H9 (cell line): ENCODE data around the gene ACO1. TPM values are rescaled to one million over a fixed set of nuclear protein-coding genes. Genes with fewer than 3 reads are reported as not detected.

ENCODE experiments used
- DNase-seq: peaks from one replicate; pipeline ENCODE4 v3.0.0-alpha.2; 2017
- H2AFZ ChIP-seq: one replicate; pipeline ENCODE4 v1.6.1; 2013; ENCODE audit warnings: mild to moderate bottlenecking, low read length, control low read depth, moderate library complexity
- H2AK5ac ChIP-seq: 2 replicates; pipeline ENCODE4 v1.6.1; 2013; ENCODE audit warnings: low read length, control low read depth, mixed read lengths; ENCODE audit not compliant: insufficient read length
- H2BK120ac ChIP-seq: one replicate; pipeline ENCODE4 v1.6.1; 2013; ENCODE audit warnings: low read depth, mild to moderate bottlenecking, low read length, control low read depth, inconsistent platforms; ENCODE audit not compliant: poor library complexity, severe bottlenecking
- H2BK12ac ChIP-seq: 2 replicates; pipeline ENCODE4 v1.6.1; 2013; ENCODE audit warnings: low read length, control low read depth, mixed read lengths, low read depth; ENCODE audit not compliant: insufficient read length
- H2BK15ac ChIP-seq: 2 replicates; pipeline ENCODE4 v1.6.1; 2013; ENCODE audit warnings: low read depth, low read length, control low read depth
- H2BK20ac ChIP-seq: one replicate; pipeline ENCODE4 v1.6.1; 2013; ENCODE audit warnings: low read depth, mild to moderate bottlenecking, low read length, control low read depth, inconsistent platforms; ENCODE audit not compliant: poor library complexity, severe bottlenecking
- H2BK5ac ChIP-seq: 2 replicates; pipeline ENCODE4 v1.6.1; 2013; ENCODE audit warnings: low read length, control low read depth, mixed read lengths; ENCODE audit not compliant: insufficient read length
- H3K14ac ChIP-seq: 2 replicates; pipeline ENCODE4 v1.6.1; 2013; ENCODE audit warnings: low read length, control low read depth; ENCODE audit not compliant: insufficient read depth
- H3K18ac ChIP-seq: 2 replicates; pipeline ENCODE4 v1.6.1; 2013; ENCODE audit warnings: low read depth, mild to moderate bottlenecking, mixed read lengths, low read length, control low read depth; ENCODE audit not compliant: insufficient read length
- H3K23ac ChIP-seq: 2 replicates; pipeline ENCODE4 v1.6.1; 2013; ENCODE audit warnings: low read length, control low read depth, mixed read lengths, low read depth; ENCODE audit not compliant: insufficient read length
- H3K23me2 ChIP-seq: 2 replicates; pipeline ENCODE4 v1.6.1; 2013; ENCODE audit warnings: low read depth, mild to moderate bottlenecking, mixed read lengths, low read length, control low read depth; ENCODE audit not compliant: insufficient read length, poor library complexity, severe bottlenecking
- H3K27ac ChIP-seq: 2 replicates; pipeline ENCODE4 v1.5.1; 2013; ENCODE audit warnings: low read length, control low read depth, mixed read lengths, low read depth; ENCODE audit not compliant: insufficient read length
- H3K27me3 ChIP-seq: 2 replicates; pipeline ENCODE4 v1.6.1; 2013; ENCODE audit warnings: low read length, control low read depth, inconsistent platforms; ENCODE audit not compliant: insufficient read depth
- H3K4ac ChIP-seq: 2 replicates; pipeline ENCODE4 v1.6.1; 2013; ENCODE audit warnings: low read depth, mild to moderate bottlenecking, control low read depth, inconsistent platforms, low read length, moderate library complexity
- H3K4me1 ChIP-seq: 2 replicates; pipeline ENCODE4 v1.6.1; 2013; ENCODE audit warnings: low read length, control low read depth, inconsistent platforms; ENCODE audit not compliant: insufficient read depth
- H3K4me2 ChIP-seq: 2 replicates; pipeline ENCODE4 v1.6.1; 2013; ENCODE audit warnings: low read length, control low read depth, mixed read lengths; ENCODE audit not compliant: insufficient read length, insufficient read depth
- H3K56ac ChIP-seq: 2 replicates; pipeline ENCODE4 v1.6.1; 2013; ENCODE audit warnings: low read depth, mild to moderate bottlenecking, mixed read lengths, low read length, control low read depth; ENCODE audit not compliant: insufficient read length
- H3K79me1 ChIP-seq: 2 replicates; pipeline ENCODE4 v1.6.1; 2013; ENCODE audit warnings: low read depth, mild to moderate bottlenecking, moderate library complexity, low read length, control low read depth, inconsistent platforms; ENCODE audit not compliant: insufficient read depth, poor library complexity, severe bottlenecking
- H3K79me2 ChIP-seq: 2 replicates; pipeline ENCODE4 v1.6.1; 2013; ENCODE audit warnings: low read length, control low read depth, inconsistent platforms; ENCODE audit not compliant: insufficient read depth
- H3K9ac ChIP-seq: 2 replicates; pipeline ENCODE4 v1.6.1; 2013; ENCODE audit warnings: low read length, control low read depth, mixed read lengths; ENCODE audit not compliant: insufficient read length; ENCODE audit errors: extremely low read depth
- H3K9me3 ChIP-seq: one replicate; pipeline ENCODE4 v1.6.1; 2013; ENCODE audit warnings: low read depth, low read length, inconsistent platforms; ENCODE audit not compliant: control insufficient read depth
- H3T11ph ChIP-seq: one replicate; pipeline ENCODE4 v1.6.1; 2013; ENCODE audit warnings: mild to moderate bottlenecking, low read length, control low read depth, inconsistent platforms
- H4K20me1 ChIP-seq: one replicate; pipeline ENCODE4 v1.6.1; 2013; ENCODE audit not compliant: control insufficient read depth, insufficient read length, insufficient read depth
- H4K5ac ChIP-seq: 2 replicates; pipeline ENCODE4 v1.6.1; 2013; ENCODE audit warnings: low read depth, mild to moderate bottlenecking, mixed read lengths, low read length, control low read depth; ENCODE audit not compliant: insufficient read length
- H4K8ac ChIP-seq: replicated peaks from 2 replicates; pipeline ENCODE4 v1.6.1; 2013; ENCODE audit warnings: low read length, control low read depth, mixed read lengths, low read depth; ENCODE audit not compliant: insufficient read length
- H4K91ac ChIP-seq: 2 replicates; pipeline ENCODE4 v1.6.1; 2013; ENCODE audit warnings: low read depth, mild to moderate bottlenecking, moderate library complexity, mixed read lengths, low read length, control low read depth; ENCODE audit not compliant: insufficient read length
- H3K27ac Mint-ChIP-seq, 3 experiments: 2 replicates in 2 of 3; 3 replicates in 1 of 3; pipeline ENCODE4 v1.8.0; 2020 to 2021; ENCODE audit warnings: mixed read lengths in 3 of 3, mild to moderate bottlenecking in 1 of 3, moderate library complexity in 1 of 3
- H3K27me3 Mint-ChIP-seq: 2 replicates; pipeline ENCODE4 v1.8.0; 2021; ENCODE audit warnings: low read depth, mild to moderate bottlenecking, moderate library complexity, mixed read lengths
- H3K36me3 Mint-ChIP-seq, 3 experiments: 2 replicates in 2 of 3; 3 replicates in 1 of 3; pipeline ENCODE4 v1.8.0; 2020 to 2021; ENCODE audit warnings: low read depth in 3 of 3, mixed read lengths in 3 of 3; ENCODE audit not compliant: insufficient read depth in 1 of 3
- H3K4me1 Mint-ChIP-seq, 2 experiments: 2 replicates each; pipeline ENCODE4 v1.8.0; 2020; ENCODE audit warnings: mixed read lengths in 2 of 2
- H3K4me3 Mint-ChIP-seq, 2 experiments: 2 replicates in 1 of 2; 3 replicates in 1 of 2; pipeline ENCODE4 v1.8.0; 2020 to 2021; ENCODE audit warnings: mild to moderate bottlenecking in 2 of 2, mixed read lengths in 2 of 2, moderate library complexity in 1 of 2
- H3K9me3 Mint-ChIP-seq, 2 experiments: 2 replicates in 1 of 2; 3 replicates in 1 of 2; pipeline ENCODE4 v1.8.0; 2020; ENCODE audit warnings: mild to moderate bottlenecking in 2 of 2, mixed read lengths in 2 of 2, moderate library complexity in 1 of 2
- WGBS: extraction: QIAGEN DNeasy Blood & Tissue Kit; methylation state at CpG from one replicate; pipeline ENCODE4 v1.1.7; 2013; ENCODE audit warnings: missing lambda C conversion rate, low lambda C conversion rate, mixed read lengths; ENCODE audit not compliant: insufficient read length; ENCODE audit errors: extremely low coverage; 5-methylcytosine and 5-hydroxymethylcytosine counted together
- total RNA-seq: library from RNA; stranded (reverse); gene quantifications from 2 replicates; pipeline ENCODE4 v1.2.1, GENCODE V29; 2021
- TF ChIP-seq, protein P1 (sequence below): fragments of 200-600 bp; sonication (generic); conservative IDR thresholded peaks from 3 replicates; pipeline ENCODE4 v1.8.0; 2021; ENCODE audit warnings: antibody characterized with exemption, mild to moderate bottlenecking

The ACO1 gene
- total RNA-seq, 1 experiment from 2014 or later: 44.5 TPM

DNA sequence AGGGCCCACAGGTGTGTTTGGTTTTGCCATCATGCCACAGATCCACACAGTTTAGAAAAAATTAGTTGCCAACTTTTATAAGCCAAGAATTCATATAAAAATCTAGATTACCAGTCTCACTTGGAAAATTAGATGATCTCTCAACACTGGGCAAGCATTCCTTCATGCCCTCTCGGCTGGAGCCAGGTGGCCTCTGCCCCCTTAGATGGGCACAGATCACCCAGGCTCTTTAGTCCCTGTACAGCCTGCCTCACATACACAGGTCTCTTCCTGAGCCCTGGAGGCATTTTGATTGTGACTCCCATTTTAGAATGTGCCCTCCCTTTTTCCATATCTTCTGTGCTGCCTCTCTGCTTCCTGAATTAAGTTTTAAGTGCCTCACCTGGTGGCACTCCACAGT lies 20.0 kb downstream of the ACO1 start:
- H3K9ac ChIP-seq: no peak overlapping the region
- no peaks in the 10 kb centered on the region for H3K9me3 Mint-ChIP-seq
- no peaks in the 10 kb centered on the region for H3K27me3 Mint-ChIP-seq
- H2BK15ac ChIP-seq: no peak overlapping the region
- H3K79me2 ChIP-seq: peaks cover 2% of the 10 kb centered on the region; the same call in 1 of the 2 replicates
- H4K5ac ChIP-seq: no peak overlapping the region
- no CpG with 5 or more reads among the region's 1 CpG for WGBS
- peaks cover 14 to 16% of the 10 kb centered on the region in 2 experiments for H3K4me1 Mint-ChIP-seq
- no peak overlapping the region for H2AK5ac ChIP-seq
- H3K23ac ChIP-seq: no peak overlapping the region
- H3K4me3 Mint-ChIP-seq: no peak overlapping the region
- H3K79me1 ChIP-seq: peaks cover 2% of the 10 kb centered on the region
- no peaks in the 10 kb centered on the region for H3K23me2 ChIP-seq
- H2BK12ac ChIP-seq: no peak overlapping the region
- H3K4me2 ChIP-seq: no peak overlapping the region
- H3K9me3 ChIP-seq: no peaks in the 10 kb centered on the region
- H2BK120ac ChIP-seq: no peak overlapping the region
- no peak overlapping the region for H2AFZ ChIP-seq
- no peak overlapping the region for H3T11ph ChIP-seq
- peaks cover 17 to 41% (median 28%) of the 10 kb centered on the region in 3 experiments; a peak in 6 of 7 replicates for H3K36me3 Mint-ChIP-seq
- no peak overlapping the region for H3K27ac ChIP-seq
- no peak overlapping the region for H2BK5ac ChIP-seq
- H3K4ac ChIP-seq: no peak overlapping the region
- no peak overlapping the region for H4K91ac ChIP-seq
- H3K27ac Mint-ChIP-seq: no peak overlapping the region
- H4K8ac ChIP-seq: no peak overlapping the region
- no peak overlapping the region for H3K56ac ChIP-seq
- H3K27me3 ChIP-seq: peaks cover 1% of the 10 kb centered on the region; the same call in 1 of the 2 replicates
- no peak overlapping the region for H2BK20ac ChIP-seq
- TF ChIP-seq, protein P1, sequence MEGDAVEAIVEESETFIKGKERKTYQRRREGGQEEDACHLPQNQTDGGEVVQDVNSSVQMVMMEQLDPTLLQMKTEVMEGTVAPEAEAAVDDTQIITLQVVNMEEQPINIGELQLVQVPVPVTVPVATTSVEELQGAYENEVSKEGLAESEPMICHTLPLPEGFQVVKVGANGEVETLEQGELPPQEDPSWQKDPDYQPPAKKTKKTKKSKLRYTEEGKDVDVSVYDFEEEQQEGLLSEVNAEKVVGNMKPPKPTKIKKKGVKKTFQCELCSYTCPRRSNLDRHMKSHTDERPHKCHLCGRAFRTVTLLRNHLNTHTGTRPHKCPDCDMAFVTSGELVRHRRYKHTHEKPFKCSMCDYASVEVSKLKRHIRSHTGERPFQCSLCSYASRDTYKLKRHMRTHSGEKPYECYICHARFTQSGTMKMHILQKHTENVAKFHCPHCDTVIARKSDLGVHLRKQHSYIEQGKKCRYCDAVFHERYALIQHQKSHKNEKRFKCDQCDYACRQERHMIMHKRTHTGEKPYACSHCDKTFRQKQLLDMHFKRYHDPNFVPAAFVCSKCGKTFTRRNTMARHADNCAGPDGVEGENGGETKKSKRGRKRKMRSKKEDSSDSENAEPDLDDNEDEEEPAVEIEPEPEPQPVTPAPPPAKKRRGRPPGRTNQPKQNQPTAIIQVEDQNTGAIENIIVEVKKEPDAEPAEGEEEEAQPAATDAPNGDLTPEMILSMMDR: no peak
- no peaks in the 10 kb centered on the region for H3K4me1 ChIP-seq
- no peak overlapping the region for H3K14ac ChIP-seq
- no peak for DNase-seq
- H4K20me1 ChIP-seq: no peaks in the 10 kb centered on the region
- no peak overlapping the region for H3K18ac ChIP-seq
